ENCODE measurements around the gene GID8. TPM values are rescaled to one million over a fixed set of nuclear protein-coding genes. Genes with fewer than 3 reads are reported as not detected.

GID8 gene
- total and polyA plus RNA-seq, 2 of the 13 experiments (the other 11 are each of a cell fraction or from before 2014, with no cell fraction given): 39.6 to 59.8 TPM

DNA sequence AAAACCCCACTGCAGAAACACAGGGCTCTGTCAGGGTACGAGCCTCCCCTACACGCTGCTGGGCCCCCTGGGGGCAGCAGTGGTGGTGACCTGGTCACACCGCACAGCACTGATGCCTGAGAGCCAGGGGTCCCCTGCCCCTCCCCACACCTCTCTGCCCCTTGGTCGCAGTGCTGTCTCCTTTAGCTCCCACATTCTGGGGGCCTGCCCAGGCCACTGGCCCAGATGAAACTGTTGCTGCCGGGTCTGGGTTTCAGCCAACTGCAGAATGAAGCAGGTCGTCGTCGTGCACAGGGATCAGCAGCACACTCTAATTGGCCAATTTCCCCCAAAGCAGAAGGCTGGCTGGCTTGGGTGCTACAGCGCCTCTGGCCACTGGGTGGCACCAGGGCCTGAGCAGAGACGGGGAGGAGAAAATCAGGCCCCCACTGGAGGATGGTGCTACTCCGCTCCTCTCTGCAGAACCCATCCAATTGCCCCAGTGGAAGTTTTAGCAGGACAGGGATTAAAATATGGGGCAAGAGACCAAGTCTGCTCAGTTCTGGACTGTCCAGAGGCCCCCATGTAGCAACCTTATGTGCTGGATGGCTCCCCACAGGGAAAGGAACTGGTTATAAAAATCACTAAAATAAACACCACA is 37.8 kb upstream of the GID8 start (continued):
- TF ChIP-seq THAP11 (CRISPR knock-in tag; IDR thresholded peaks at IDR 0.05) (peak; percentile 44), HNRNPLL (IDR thresholded peaks at IDR 0.05; ENCODE audit: low read depth, low read length, poor library complexity, severe bottlenecking) (peak; percentile 71), NFRKB (IDR thresholded peaks at IDR 0.05) (no peak), ATF1 (CRISPR knock-in tag; IDR thresholded peaks at IDR 0.05) (peak; percentile 54; the same call in 1 of the 2 replicates), MTF1 (CRISPR knock-in tag; IDR thresholded peaks at IDR 0.05) (no peak; the same call in 1 of the 2 replicates), ZNF577 (CRISPR knock-in tag; IDR thresholded peaks at IDR 0.05; ENCODE audit: borderline replicate concordance, low read depth) (0 out of 2 replicates have a peak, but pooled peaks have one; percentile 84)
- TF ChIP-seq, protein P1, sequence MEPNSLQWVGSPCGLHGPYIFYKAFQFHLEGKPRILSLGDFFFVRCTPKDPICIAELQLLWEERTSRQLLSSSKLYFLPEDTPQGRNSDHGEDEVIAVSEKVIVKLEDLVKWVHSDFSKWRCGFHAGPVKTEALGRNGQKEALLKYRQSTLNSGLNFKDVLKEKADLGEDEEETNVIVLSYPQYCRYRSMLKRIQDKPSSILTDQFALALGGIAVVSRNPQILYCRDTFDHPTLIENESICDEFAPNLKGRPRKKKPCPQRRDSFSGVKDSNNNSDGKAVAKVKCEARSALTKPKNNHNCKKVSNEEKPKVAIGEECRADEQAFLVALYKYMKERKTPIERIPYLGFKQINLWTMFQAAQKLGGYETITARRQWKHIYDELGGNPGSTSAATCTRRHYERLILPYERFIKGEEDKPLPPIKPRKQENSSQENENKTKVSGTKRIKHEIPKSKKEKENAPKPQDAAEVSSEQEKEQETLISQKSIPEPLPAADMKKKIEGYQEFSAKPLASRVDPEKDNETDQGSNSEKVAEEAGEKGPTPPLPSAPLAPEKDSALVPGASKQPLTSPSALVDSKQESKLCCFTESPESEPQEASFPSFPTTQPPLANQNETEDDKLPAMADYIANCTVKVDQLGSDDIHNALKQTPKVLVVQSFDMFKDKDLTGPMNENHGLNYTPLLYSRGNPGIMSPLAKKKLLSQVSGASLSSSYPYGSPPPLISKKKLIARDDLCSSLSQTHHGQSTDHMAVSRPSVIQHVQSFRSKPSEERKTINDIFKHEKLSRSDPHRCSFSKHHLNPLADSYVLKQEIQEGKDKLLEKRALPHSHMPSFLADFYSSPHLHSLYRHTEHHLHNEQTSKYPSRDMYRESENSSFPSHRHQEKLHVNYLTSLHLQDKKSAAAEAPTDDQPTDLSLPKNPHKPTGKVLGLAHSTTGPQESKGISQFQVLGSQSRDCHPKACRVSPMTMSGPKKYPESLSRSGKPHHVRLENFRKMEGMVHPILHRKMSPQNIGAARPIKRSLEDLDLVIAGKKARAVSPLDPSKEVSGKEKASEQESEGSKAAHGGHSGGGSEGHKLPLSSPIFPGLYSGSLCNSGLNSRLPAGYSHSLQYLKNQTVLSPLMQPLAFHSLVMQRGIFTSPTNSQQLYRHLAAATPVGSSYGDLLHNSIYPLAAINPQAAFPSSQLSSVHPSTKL (CRISPR knock-in tag; IDR thresholded peaks at IDR 0.05): peak; percentile 39; the same call in 1 of the 2 replicates
- TF ChIP-seq, protein P2, sequence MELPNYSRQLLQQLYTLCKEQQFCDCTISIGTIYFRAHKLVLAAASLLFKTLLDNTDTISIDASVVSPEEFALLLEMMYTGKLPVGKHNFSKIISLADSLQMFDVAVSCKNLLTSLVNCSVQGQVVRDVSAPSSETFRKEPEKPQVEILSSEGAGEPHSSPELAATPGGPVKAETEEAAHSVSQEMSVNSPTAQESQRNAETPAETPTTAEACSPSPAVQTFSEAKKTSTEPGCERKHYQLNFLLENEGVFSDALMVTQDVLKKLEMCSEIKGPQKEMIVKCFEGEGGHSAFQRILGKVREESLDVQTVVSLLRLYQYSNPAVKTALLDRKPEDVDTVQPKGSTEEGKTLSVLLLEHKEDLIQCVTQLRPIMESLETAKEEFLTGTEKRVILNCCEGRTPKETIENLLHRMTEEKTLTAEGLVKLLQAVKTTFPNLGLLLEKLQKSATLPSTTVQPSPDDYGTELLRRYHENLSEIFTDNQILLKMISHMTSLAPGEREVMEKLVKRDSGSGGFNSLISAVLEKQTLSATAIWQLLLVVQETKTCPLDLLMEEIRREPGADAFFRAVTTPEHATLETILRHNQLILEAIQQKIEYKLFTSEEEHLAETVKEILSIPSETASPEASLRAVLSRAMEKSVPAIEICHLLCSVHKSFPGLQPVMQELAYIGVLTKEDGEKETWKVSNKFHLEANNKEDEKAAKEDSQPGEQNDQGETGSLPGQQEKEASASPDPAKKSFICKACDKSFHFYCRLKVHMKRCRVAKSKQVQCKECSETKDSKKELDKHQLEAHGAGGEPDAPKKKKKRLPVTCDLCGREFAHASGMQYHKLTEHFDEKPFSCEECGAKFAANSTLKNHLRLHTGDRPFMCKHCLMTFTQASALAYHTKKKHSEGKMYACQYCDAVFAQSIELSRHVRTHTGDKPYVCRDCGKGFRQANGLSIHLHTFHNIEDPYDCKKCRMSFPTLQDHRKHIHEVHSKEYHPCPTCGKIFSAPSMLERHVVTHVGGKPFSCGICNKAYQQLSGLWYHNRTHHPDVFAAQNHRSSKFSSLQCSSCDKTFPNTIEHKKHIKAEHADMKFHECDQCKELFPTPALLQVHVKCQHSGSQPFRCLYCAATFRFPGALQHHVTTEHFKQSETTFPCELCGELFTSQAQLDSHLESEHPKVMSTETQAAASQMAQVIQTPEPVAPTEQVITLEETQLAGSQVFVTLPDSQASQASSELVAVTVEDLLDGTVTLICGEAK (IDR thresholded peaks at IDR 0.05): no peak
- TF ChIP-seq, protein P2 (CRISPR knock-in tag; IDR thresholded peaks at IDR 0.05): peak; percentile 47; the same call in 1 of the 2 replicates
- TF ChIP-seq, protein P3, sequence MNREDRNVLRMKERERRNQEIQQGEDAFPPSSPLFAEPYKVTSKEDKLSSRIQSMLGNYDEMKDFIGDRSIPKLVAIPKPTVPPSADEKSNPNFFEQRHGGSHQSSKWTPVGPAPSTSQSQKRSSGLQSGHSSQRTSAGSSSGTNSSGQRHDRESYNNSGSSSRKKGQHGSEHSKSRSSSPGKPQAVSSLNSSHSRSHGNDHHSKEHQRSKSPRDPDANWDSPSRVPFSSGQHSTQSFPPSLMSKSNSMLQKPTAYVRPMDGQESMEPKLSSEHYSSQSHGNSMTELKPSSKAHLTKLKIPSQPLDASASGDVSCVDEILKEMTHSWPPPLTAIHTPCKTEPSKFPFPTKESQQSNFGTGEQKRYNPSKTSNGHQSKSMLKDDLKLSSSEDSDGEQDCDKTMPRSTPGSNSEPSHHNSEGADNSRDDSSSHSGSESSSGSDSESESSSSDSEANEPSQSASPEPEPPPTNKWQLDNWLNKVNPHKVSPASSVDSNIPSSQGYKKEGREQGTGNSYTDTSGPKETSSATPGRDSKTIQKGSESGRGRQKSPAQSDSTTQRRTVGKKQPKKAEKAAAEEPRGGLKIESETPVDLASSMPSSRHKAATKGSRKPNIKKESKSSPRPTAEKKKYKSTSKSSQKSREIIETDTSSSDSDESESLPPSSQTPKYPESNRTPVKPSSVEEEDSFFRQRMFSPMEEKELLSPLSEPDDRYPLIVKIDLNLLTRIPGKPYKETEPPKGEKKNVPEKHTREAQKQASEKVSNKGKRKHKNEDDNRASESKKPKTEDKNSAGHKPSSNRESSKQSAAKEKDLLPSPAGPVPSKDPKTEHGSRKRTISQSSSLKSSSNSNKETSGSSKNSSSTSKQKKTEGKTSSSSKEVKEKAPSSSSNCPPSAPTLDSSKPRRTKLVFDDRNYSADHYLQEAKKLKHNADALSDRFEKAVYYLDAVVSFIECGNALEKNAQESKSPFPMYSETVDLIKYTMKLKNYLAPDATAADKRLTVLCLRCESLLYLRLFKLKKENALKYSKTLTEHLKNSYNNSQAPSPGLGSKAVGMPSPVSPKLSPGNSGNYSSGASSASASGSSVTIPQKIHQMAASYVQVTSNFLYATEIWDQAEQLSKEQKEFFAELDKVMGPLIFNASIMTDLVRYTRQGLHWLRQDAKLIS (CRISPR knock-in tag; IDR thresholded peaks at IDR 0.05): no peak; the same call in 1 of the 2 replicates
